Endothelial cell of umbilical vein (primary cell): Measurements from ENCODE around the gene CRELD2.

Source experiments
- CTCF ChIP-seq, 2 donors: IDR thresholded peaks; 1 replicate in 1 of 2; 2 replicates in 1 of 2; pipeline ENCODE4 v1.5.1; 2011; ENCODE audit warnings: low read length in 2 of 2, mild to moderate bottlenecking in 2 of 2, moderate library complexity in 2 of 2, control low read depth in 1 of 2, inconsistent platforms in 1 of 2, low read depth in 1 of 2; ENCODE audit not compliant: insufficient read depth in 1 of 2; ENCODE audit errors: extremely low read depth in 1 of 2
- POLR2A ChIP-seq: IDR thresholded peaks from 2 replicates; pipeline ENCODE4 v1.6.1; 2012; ENCODE audit warnings: low read depth, mild to moderate bottlenecking, control low read depth, low read length

GRCh38 chr22:49920859-49921258 is 2.4 kb downstream of the CRELD2 start:
- TF ChIP-seq CTCF (IDR thresholded peaks at IDR 0.05; ENCODE audit: extremely low read depth in 1 of 2, insufficient read depth in 1 of 2, low read depth in 1 of 2, low read length in 2 of 2) (no peak), POLR2A (no peak)
